ENCODE data around the gene TLK1. TPM values are rescaled to one million over a fixed set of nuclear protein-coding genes. Genes with fewer than 3 reads are reported as not detected.

The TLK1 gene
- total RNA-seq, 1 donor from 2014 or later, result 45.7 TPM

GRCh38 chr2:171016125-171016524 is 144.6 kb downstream of the TLK1 start:
- no peak for TF ChIP-seq CTCF (IDR thresholded peaks at IDR 0.05; ENCODE audit: partially characterized antibody, unreplicated experiment)
- Mint-ChIP-seq H3K27me3 (ENCODE audit: unreplicated experiment) (no peaks in the 10 kb centered on the region), H3K27ac (ENCODE audit: unreplicated experiment) (no peak overlapping the region), H3K4me3 (ENCODE audit: unreplicated experiment) (no peak overlapping the region), H3K36me3 (ENCODE audit: unreplicated experiment) (no peaks in the 10 kb centered on the region), H3K4me1 (ENCODE audit: low read depth, unreplicated experiment) (no peaks in the 10 kb centered on the region), H3K9me3 (ENCODE audit: unreplicated experiment) (no peaks in the 10 kb centered on the region)
- DNase-seq, result no peak

GRCh38 chr2:171013851-171014250 is 146.8 kb downstream of the TLK1 start:
- H3K9me3 Mint-ChIP-seq (ENCODE audit: unreplicated experiment), result no peaks in the 10 kb centered on the region
- no peak overlapping the region for H3K27ac Mint-ChIP-seq (ENCODE audit: unreplicated experiment)

GRCh38 chr2:171009386-171009785 is 151.3 kb downstream of the TLK1 start:
- Mint-ChIP-seq H3K36me3 (ENCODE audit: unreplicated experiment) (no peaks in the 10 kb centered on the region), H3K9me3 (ENCODE audit: unreplicated experiment) (no peaks in the 10 kb centered on the region), H3K4me1 (ENCODE audit: low read depth, unreplicated experiment) (no peaks in the 10 kb centered on the region), H3K27me3 (ENCODE audit: unreplicated experiment) (no peaks in the 10 kb centered on the region), H3K4me3 (ENCODE audit: unreplicated experiment) (no peak overlapping the region), H3K27ac (ENCODE audit: unreplicated experiment) (no peak overlapping the region)
- no peak for TF ChIP-seq CTCF (IDR thresholded peaks at IDR 0.05; ENCODE audit: partially characterized antibody, unreplicated experiment)
- DNase-seq, result no peak

More at GRCh38 chr2:171013851-171014250, 146.8 kb downstream of the TLK1 start:
- no peaks in the 10 kb centered on the region for H3K27me3 Mint-ChIP-seq (ENCODE audit: unreplicated experiment)
- no peaks in the 10 kb centered on the region for H3K36me3 Mint-ChIP-seq (ENCODE audit: unreplicated experiment)
- DNase-seq, result no peak
- H3K4me3 Mint-ChIP-seq (ENCODE audit: unreplicated experiment), result no peak overlapping the region
- H3K4me1 Mint-ChIP-seq (ENCODE audit: low read depth, unreplicated experiment), result no peaks in the 10 kb centered on the region
- no peak for TF ChIP-seq CTCF (IDR thresholded peaks at IDR 0.05; ENCODE audit: partially characterized antibody, unreplicated experiment)

- no peaks in the 10 kb centered on the region for H3K4me1 Mint-ChIP-seq (ENCODE audit: low read depth, unreplicated experiment)
- TF ChIP-seq CTCF (IDR thresholded peaks at IDR 0.05; ENCODE audit: partially characterized antibody, unreplicated experiment), result no peak
- no peak overlapping the region for H3K27ac Mint-ChIP-seq (ENCODE audit: unreplicated experiment)
- H3K36me3 Mint-ChIP-seq (ENCODE audit: unreplicated experiment), result no peaks in the 10 kb centered on the region
- no peaks in the 10 kb centered on the region for H3K27me3 Mint-ChIP-seq (ENCODE audit: unreplicated experiment)
- no peaks in the 10 kb centered on the region for H3K9me3 Mint-ChIP-seq (ENCODE audit: unreplicated experiment)
- no peak for DNase-seq
- H3K4me3 Mint-ChIP-seq (ENCODE audit: unreplicated experiment), result no peak overlapping the region
Observed at GRCh38 chr2:171008550-171009205, 152.0 kb downstream of the TLK1 start.

- Mint-ChIP-seq H3K4me3 (ENCODE audit: unreplicated experiment) (no peak overlapping the region), H3K9me3 (ENCODE audit: unreplicated experiment) (peaks cover 3% of the 10 kb centered on the region), H3K27me3 (ENCODE audit: unreplicated experiment) (no peaks in the 10 kb centered on the region), H3K4me1 (ENCODE audit: low read depth, unreplicated experiment) (no peaks in the 10 kb centered on the region), H3K36me3 (ENCODE audit: unreplicated experiment) (no peaks in the 10 kb centered on the region), H3K27ac (ENCODE audit: unreplicated experiment) (no peak overlapping the region)
- no peak for DNase-seq
- TF ChIP-seq CTCF (IDR thresholded peaks at IDR 0.05; ENCODE audit: partially characterized antibody, unreplicated experiment), result no peak
Observed at GRCh38 chr2:171004833-171005232, 155.9 kb downstream of the TLK1 start.

All from glutamatergic neuron (in vitro differentiated cells).